GM12891 (cell line): ENCODE measurements around the gene TMCO4.

Source experiments
- DNase-seq: peaks from one replicate; pipeline ENCODE4 v3.0.0; 2011; ENCODE audit warnings: low spot score; ENCODE audit not compliant: insufficient read length
- FAIRE-seq: peaks from 2 replicates; lab custom pipeline; 2011; peaks lifted over from hg19 to GRCh38; lab: Jason Lieb, UNC
- PAX5 ChIP-seq: IDR thresholded peaks from 2 replicates; pipeline ENCODE4 v1.6.1; 2011; ENCODE audit warnings: low read length, moderate library complexity, mild to moderate bottlenecking; ENCODE audit not compliant: insufficient read depth, severe bottlenecking
- POLR2A ChIP-seq: IDR thresholded peaks from 2 replicates; pipeline ENCODE4 v1.6.1; 2011; ENCODE audit warnings: low read depth, low read length, control low read depth
- POLR2AphosphoS5 ChIP-seq: IDR thresholded peaks from 2 replicates; pipeline ENCODE4 v1.6.1; 2011; ENCODE audit warnings: low read depth, low read length, control low read depth
- POU2F2 ChIP-seq: IDR thresholded peaks from 2 replicates; pipeline ENCODE4 v1.6.1; 2011; ENCODE audit warnings: low read depth, mild to moderate bottlenecking, control low read depth, low read length, moderate library complexity
- SPI1 ChIP-seq: IDR thresholded peaks from 2 replicates; pipeline ENCODE4 v1.6.1; 2011; ENCODE audit warnings: low read depth, low read length, control low read depth
- TAF1 ChIP-seq: IDR thresholded peaks from 2 replicates; pipeline ENCODE4 v1.6.1; 2011; ENCODE audit warnings: low read depth, low read length, control low read depth

Gene TMCO4

DNA sequence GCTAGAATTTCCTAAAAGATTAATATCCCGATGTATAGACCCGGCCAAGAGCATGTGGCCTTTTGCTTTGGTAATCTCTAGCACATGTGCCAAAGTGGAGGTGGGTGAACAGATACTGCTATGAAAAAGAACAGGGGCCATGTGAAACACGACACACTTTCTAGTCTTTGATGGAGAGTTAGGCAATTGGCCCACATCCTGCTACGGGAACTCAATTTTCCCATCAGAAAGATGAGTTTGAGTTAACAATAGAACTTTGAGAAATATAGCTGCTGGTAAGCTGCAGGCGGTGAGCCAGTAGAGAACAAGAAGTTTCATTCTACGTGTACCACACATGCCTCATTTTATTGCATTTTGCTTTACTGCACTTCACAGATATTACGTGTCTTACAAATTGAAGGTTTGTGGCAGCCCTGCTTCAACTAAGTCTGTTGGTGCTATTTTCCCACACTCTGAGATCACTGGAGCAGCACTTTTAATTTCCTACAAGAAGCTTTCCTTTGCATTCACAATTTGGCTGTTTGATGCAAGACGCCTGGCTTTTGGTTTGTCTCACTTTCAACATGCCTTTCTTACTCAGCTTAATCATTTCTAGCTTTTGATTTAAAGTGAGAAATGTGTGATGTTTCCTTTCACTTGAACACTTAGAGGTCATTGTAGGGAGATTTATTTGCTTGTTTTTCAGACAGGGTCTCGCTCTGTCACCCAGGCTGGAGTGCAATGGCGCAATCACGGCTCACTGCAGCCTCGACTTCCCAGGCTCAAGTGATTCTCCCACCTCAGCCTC, 88.7 kb downstream of the TMCO4 start:
- TF ChIP-seq POLR2A = no peak
- TF ChIP-seq POLR2AphosphoS5 = no peak
- TF ChIP-seq TAF1 = no peak
- no peak for TF ChIP-seq POU2F2
- no peak for TF ChIP-seq PAX5
- no peak for TF ChIP-seq SPI1
- no peak for DNase-seq
- peak; percentile 99 for FAIRE-seq

DNA sequence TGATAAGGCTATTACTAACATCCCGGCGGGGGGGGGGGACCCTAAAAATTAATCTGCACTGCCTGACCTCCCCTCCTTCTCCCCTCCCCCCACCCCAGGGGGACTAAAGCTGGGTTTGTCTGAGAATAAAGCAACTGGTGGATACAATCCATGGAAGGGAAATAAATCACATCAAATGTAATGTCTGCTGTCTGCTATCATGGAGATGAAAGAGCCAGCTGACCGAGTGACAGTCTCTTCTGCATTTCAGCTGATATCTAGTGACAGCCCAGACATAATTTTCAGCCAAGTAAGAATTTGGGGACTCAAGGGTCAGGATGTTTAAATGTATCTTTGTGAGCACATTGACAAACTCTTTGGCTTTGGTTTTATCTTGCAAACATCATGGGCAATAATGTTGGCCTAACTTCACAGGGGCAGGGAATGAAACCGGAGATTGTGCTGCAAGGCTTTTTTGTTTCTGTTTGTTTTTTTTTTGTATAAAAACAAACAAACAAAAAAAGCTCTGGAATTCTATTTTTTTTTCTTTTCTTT, 90.4 kb downstream of the TMCO4 start:
- DNase-seq (no peak), FAIRE-seq (no peak)
- TF ChIP-seq SPI1 (no peak), PAX5 (no peak), POLR2A (no peak), TAF1 (no peak), POLR2AphosphoS5 (no peak), POU2F2 (no peak)

DNA sequence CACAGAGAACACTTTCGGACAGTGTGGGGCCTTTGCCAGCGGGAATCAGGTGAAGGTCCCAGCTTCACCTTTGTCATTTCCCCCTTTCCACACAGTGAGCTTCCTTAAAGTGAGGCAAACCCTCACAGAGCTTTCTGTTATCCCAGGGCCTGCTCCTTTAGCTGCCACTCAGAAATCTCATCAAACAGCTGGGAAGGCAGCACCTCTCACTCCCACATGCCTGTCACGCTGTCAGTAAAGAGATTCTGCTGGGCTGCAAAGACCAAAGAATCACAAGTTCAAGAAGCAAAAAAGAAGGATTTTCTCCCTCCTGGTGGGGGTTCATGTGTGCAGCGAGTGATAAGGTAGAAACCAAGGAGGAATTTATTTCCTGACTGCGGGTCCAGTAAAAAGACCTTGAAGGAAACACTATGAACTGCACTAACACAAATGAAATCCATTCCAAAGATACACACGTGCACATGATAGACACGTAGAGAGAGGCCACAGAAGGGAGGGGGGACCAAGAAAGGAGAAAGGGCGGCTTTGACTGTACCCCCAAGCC, 91.1 kb downstream of the TMCO4 start:
- TF ChIP-seq POLR2A (no peak), SPI1 (no peak), TAF1 (no peak), POU2F2 (no peak), PAX5 (no peak), POLR2AphosphoS5 (no peak)
- FAIRE-seq (no peak), DNase-seq (no peak)

DNA sequence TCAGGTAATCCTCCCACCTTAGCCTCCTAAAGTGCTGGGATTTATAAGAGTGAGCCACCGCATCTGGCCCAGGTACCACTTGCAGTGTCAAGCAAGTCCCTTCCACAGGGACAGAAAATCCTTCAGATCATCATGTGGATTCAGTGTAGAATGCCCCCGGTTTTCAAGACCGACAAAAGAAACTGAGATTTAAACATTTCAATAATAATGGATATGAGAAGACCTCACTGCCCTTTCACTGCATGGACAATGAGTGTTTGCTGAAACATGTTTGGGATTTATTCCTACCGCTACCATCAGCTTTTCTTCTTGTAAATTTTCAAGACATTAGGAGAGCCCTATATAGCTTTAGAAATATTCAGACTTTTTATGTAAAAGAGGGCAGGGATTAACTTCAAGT, 93.6 kb downstream of the TMCO4 start:
- no peak for DNase-seq
- no peak for TF ChIP-seq POLR2AphosphoS5
- TF ChIP-seq SPI1 = no peak
- no peak for TF ChIP-seq PAX5
- TF ChIP-seq TAF1 = no peak
- no peak for TF ChIP-seq POU2F2
- TF ChIP-seq POLR2A = no peak
- FAIRE-seq = no peak

DNA sequence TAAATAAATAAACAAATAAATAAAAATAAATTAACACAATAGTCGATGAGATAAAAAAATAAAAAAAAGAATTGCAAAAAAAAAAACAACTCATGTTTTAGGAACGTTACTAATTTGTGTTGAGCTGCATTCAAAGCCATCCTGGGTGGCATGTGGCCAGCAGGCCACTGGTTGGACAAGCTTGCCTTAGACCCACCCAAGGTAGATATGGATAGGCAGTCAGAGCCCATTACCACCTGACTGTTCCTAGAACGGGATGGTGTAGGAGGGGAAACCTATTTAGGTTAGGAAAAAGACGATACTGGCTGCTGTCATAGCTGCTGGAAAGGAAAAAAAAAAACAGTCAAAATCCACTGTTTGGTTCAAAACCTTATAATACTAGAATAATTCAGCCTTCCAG, 94.3 kb downstream of the TMCO4 start:
- TF ChIP-seq POLR2AphosphoS5 (no peak), PAX5 (no peak), SPI1 (no peak)
- DNase-seq (no peak), FAIRE-seq (no peak)

DNA sequence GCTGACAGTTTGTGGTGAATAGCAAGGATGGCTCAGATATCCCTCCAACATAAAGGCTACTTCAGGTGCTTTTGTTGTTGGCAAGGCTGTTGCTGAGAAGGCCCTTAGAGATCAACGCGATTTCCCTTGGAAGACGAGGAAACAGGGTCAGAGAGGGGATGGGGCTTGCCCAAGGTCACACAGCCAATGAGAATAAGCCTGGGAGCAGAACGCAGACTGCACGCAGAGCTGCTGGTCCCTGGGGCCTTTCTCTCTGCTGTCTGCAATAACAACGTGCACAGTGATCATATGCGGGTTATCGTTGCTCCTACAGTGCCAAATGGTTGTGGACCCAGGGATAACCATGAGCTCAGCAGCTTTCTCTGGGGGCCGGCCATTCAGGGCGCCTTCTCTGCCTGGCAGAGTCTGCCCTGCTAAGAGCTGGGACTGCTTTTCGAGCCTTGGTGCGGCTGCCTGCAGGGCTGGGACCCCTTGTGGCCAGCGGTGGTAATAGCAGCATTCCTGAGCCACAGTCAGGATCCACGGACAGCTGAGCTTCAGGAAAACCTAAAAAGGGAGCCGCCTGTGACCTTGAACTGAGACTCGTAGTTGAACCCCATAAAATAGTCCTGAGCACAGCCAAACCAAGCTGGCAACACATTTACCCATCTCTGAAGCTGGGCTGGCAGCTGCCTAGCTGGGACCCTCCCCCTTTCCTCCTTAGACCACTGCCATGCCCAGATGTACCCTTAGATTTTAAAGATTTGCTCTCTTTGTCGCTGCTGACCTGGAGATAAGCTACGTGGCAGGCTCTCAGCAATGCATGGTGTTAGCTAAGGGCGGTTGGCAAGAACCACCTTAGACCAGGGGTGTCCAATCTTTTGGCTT, 95.2 kb downstream of the TMCO4 start:
- peak; percentile 88 for FAIRE-seq
- no peak for TF ChIP-seq SPI1
- TF ChIP-seq POLR2AphosphoS5 = no peak
- no peak for TF ChIP-seq PAX5
- no peak for TF ChIP-seq TAF1
- no peak for TF ChIP-seq POU2F2
- TF ChIP-seq POLR2A = no peak
- DNase-seq = peak; percentile 59

DNA sequence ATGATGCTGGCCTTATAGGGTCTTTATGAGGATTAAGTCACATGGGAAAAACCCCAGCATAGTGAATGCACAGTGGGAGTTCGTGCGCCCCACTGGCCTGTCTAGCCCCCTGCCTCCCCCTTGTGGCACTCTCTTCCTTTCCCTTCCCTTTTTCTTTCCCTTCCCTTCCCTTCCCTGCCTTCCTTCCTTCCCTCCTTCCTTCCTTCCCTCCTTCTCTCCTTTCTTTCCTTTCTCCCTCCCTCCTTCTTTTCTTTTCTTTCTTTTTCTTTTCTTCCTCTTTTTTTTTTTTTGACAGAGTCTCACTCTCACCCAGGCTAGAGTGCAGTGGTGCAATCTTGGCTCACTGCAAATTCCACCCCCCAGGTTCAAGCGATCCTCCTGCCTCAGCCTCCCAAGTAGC, 96.4 kb downstream of the TMCO4 start:
- FAIRE-seq = no peak

DNA sequence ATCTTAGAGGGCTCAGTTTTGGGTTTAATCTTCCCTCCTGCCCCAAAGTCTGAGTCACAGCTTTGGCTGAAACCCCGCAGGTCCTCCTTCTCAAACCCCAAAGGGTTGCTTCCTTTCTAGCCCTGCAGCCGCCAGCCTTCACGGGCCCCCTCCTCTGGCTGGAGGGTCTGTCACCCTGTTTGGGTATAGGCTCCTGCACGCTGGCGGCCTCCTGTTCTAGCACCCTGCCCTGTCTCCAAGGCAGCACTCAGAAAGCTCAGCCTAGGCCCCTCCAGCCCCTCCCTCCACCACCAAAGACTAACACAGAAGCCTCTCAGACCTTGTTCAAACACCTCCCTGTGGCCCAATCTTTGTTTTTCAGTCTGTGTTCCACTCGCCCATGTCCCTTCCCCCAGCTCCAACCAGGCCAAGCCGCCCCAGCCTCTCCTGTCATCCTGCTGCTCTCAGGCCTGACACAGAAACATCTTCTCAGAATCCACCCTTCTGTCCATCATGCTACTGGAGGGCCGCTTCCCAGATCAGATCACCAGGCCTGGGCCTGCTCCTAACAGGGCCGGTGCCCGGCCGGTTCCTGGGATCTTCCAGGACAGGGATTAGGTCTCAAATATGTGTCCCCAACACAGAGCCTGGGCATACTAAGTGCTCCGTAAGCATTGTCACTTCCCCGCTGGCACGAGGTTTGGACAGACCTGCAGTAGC, 99.5 kb downstream of the TMCO4 start:
- FAIRE-seq (no peak), DNase-seq (no peak)
- no peak for TF ChIP-seq PAX5
- TF ChIP-seq TAF1 = no peak

More for the DNA sequence above, 96.4 kb downstream of the TMCO4 start:
- TF ChIP-seq SPI1 (no peak), POLR2A (no peak), POLR2AphosphoS5 (no peak), PAX5 (no peak), TAF1 (no peak)
- DNase-seq = no peak
